Muscle of leg (tissue), 11 donors: ENCODE measurements around the gene ACRV1. TPM values are rescaled to one million over a fixed set of nuclear protein-coding genes. Genes with fewer than 3 reads are reported as not detected.

Source experiments
- DNase-seq: peaks from one replicate; pipeline ENCODE4 v3.0.0; 2013
- H3K27ac ChIP-seq: one replicate; pipeline ENCODE4 v1.5.1; 2013; ENCODE audit warnings: mild to moderate bottlenecking, low read length, control low read depth
- H3K27me3 ChIP-seq: one replicate; pipeline ENCODE4 v1.6.1; 2013; ENCODE audit warnings: low read length; ENCODE audit not compliant: control insufficient read depth, insufficient read depth
- H3K36me3 ChIP-seq: one replicate; pipeline ENCODE4 v1.6.1; 2013; ENCODE audit warnings: low read length; ENCODE audit not compliant: control insufficient read depth, insufficient read depth
- H3K4me1 ChIP-seq: one replicate; pipeline ENCODE4 v1.6.1; 2013; ENCODE audit warnings: low read length; ENCODE audit not compliant: control insufficient read depth, insufficient read depth
- H3K4me3 ChIP-seq: one replicate; pipeline ENCODE4 v1.5.1; 2013; ENCODE audit warnings: low read length, control low read depth
- H3K9me3 ChIP-seq: replicated peaks from 2 replicates; pipeline ENCODE4 v1.6.1; 2013; ENCODE audit warnings: low read depth, low read length; ENCODE audit not compliant: control insufficient read depth
- WGBS: methylation state at CpG from one replicate; pipeline ENCODE4 v1.1.5; 2013; ENCODE audit warnings: missing lambda C conversion rate; ENCODE audit not compliant: insufficient coverage; 5-methylcytosine and 5-hydroxymethylcytosine counted together
- polyA plus RNA-seq, 8 donors: library from polyadenylated mRNA; unstranded; fragments of 120-200 nt; gene quantifications; one replicate each; pipeline versions ENCODE4 v1.2.1 to v1.2.3, GENCODE V29; 2013; ENCODE audit warnings: inconsistent platforms in 1 of 8, low replicate concordance in 1 of 8; ENCODE audit not compliant: insufficient read length in 8 of 8, insufficient read depth in 1 of 8
- total RNA-seq: library from RNA; stranded (reverse); fragments of 120-200 nt; gene quantifications from one replicate; pipeline ENCODE4 v1.2.4, GENCODE V29; 2013

The ACRV1 gene
- total and polyA plus RNA-seq, 9 donors, result 0.26 to 0.78 (median 0.37) TPM; not detected in 1

DNA sequence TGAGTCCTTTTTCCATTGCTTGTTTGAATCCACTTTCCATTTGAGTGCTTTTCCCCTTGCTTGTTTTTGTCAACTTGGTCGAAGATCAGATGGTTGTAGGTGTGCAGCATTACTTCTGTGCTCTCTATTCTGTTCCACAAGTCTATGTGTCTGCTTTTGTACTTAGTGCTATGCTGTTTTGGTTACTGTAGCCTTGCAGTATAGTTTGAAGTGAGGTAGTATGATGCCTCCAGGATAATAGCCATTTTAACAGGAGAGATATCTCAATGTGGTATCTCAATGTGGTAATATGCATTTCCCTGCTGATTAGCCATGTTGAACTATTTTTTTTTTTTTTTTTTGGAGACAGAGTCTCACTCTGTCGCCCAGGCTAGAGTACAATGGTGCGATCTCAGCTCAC is 16.7 kb downstream of the ACRV1 start:
- DNase-seq, result no peak
- Histone ChIP-seq H3K27me3 (no peaks in the 10 kb centered on the region), H3K4me3 (no peak overlapping the region), H3K9me3 (no peaks in the 10 kb centered on the region), H3K4me1 (no peaks in the 10 kb centered on the region), H3K36me3 (no peaks in the 10 kb centered on the region), H3K27ac (no peak overlapping the region)
- WGBS, result no CpG with 5 or more reads among the region's 3 CpGs

- no peak overlapping the region for H3K27ac ChIP-seq
- DNase-seq, result no peak
- no CpG with 5 or more reads among the region's 2 CpGs for WGBS
Measured at GRCh38 chr11:125662689-125663088, 18.0 kb downstream of the ACRV1 start.

GRCh38 chr11:125649465-125650166 is 31.0 kb downstream of the ACRV1 start:
- 60% methylated on average over 1 of the region's 6 CpGs for WGBS
- Histone ChIP-seq H3K9me3 (no peaks in the 10 kb centered on the region), H3K36me3 (peaks cover 12% of the 10 kb centered on the region), H3K27ac (no peak overlapping the region), H3K4me3 (no peak overlapping the region), H3K27me3 (no peaks in the 10 kb centered on the region), H3K4me1 (no peaks in the 10 kb centered on the region)
- no peak for DNase-seq

More at GRCh38 chr11:125662689-125663088, 18.0 kb downstream of the ACRV1 start:
- Histone ChIP-seq H3K4me3 (no peak overlapping the region), H3K36me3 (no peaks in the 10 kb centered on the region), H3K27me3 (no peaks in the 10 kb centered on the region), H3K9me3 (no peaks in the 10 kb centered on the region), H3K4me1 (no peaks in the 10 kb centered on the region)

- Histone ChIP-seq H3K4me1 (no peaks in the 10 kb centered on the region), H3K27me3 (no peaks in the 10 kb centered on the region), H3K9me3 (no peaks in the 10 kb centered on the region), H3K27ac (no peak overlapping the region), H3K36me3 (peaks cover 10% of the 10 kb centered on the region), H3K4me3 (no peak overlapping the region)
- WGBS, result 100% methylated on average over 2 of the region's 3 CpGs
- DNase-seq, result no peak
Measured at GRCh38 chr11:125645871-125646270, 34.8 kb downstream of the ACRV1 start.

- 79% methylated on average over 1 of the region's 1 CpG for WGBS
- H3K4me3 ChIP-seq, result no peak overlapping the region
- DNase-seq, result no peak
- H3K27me3 ChIP-seq, result no peaks in the 10 kb centered on the region
- H3K36me3 ChIP-seq, result peaks cover 12% of the 10 kb centered on the region
- H3K4me1 ChIP-seq, result no peaks in the 10 kb centered on the region
- no peak overlapping the region for H3K27ac ChIP-seq
- no peaks in the 10 kb centered on the region for H3K9me3 ChIP-seq
Measured at GRCh38 chr11:125638315-125638714, 42.3 kb downstream of the ACRV1 start.

DNA sequence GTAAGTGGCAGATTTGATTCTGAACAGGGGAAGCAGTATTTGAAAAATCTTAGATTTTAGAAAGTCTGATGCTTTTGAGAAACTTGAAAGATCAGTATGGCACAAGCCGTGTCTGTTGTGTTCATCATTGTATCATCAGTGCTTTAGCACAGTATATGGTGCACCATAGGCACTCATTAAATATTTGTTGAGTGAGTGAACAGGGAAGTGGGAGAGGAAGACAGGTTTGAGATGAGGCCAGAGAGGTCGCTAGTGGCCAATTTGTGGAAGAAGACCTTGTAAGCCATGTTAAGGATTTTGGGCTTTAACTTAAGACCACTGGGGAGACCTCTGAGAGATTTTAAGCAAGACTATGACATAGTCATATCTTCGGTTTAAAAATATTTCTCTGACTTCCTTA is 42.8 kb downstream of the ACRV1 start:
- Histone ChIP-seq H3K4me3 (no peak overlapping the region), H3K9me3 (no peaks in the 10 kb centered on the region), H3K36me3 (peaks cover 13% of the 10 kb centered on the region), H3K27ac (no peak overlapping the region), H3K27me3 (no peaks in the 10 kb centered on the region), H3K4me1 (no peaks in the 10 kb centered on the region)
- WGBS, result 76% methylated on average over 2 of the region's 3 CpGs
- DNase-seq, result no peak

GRCh38 chr11:125627236-125627910 is 53.3 kb downstream of the ACRV1 start:
- no peaks in the 10 kb centered on the region for H3K27me3 ChIP-seq
- no peak overlapping the region for H3K4me3 ChIP-seq
- no CpG with 5 or more reads among the region's 7 CpGs for WGBS
- no peak overlapping the region for H3K27ac ChIP-seq
- H3K4me1 ChIP-seq, result peaks cover 8% of the 10 kb centered on the region
- H3K9me3 ChIP-seq, result no peaks in the 10 kb centered on the region
- peaks cover 4% of the 10 kb centered on the region for H3K36me3 ChIP-seq
- DNase-seq, result no peak

DNA sequence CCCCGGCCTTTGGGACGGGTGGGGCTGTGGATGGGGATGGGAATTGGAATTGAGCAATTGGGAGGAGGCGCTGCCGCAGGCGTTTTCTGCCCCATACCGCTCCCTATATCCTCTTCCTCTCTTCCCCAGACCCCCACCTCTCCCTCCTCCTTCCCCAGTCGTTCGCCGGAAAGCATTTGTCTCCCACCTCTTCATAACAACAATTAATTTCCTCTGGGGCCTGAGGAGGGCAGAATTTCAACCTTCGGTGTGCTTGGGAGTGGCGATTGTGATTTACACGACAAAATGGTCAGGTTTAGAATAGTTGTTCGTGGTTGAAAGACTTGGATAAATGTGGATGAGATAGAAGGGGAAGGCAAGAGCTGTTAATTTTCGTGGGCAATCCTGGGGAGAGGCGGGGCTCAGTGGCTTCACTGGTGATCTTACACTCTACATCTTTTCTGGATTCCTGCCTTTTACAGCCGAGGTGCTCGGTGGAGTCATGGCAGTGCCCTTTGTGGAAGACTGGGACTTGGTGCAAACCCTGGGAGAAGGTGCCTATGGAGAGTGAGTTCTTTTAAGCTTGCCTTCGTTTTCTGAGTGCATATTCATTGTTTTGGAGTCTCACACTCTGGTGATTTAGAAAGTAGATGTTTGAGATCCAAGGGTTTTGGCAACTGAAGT is 54.2 kb downstream of the ACRV1 start:
- no peaks in the 10 kb centered on the region for H3K9me3 ChIP-seq
- peaks cover 8% of the 10 kb centered on the region for H3K4me1 ChIP-seq
- peak overlapping the region; percentile 99 for H3K27ac ChIP-seq
- peak; percentile 73 for DNase-seq
- 0% methylated on average over 9 of the region's 18 CpGs for WGBS
- H3K27me3 ChIP-seq, result no peaks in the 10 kb centered on the region
- H3K36me3 ChIP-seq, result peaks cover 7% of the 10 kb centered on the region
- H3K4me3 ChIP-seq, result peak overlapping the region; percentile 85

DNA sequence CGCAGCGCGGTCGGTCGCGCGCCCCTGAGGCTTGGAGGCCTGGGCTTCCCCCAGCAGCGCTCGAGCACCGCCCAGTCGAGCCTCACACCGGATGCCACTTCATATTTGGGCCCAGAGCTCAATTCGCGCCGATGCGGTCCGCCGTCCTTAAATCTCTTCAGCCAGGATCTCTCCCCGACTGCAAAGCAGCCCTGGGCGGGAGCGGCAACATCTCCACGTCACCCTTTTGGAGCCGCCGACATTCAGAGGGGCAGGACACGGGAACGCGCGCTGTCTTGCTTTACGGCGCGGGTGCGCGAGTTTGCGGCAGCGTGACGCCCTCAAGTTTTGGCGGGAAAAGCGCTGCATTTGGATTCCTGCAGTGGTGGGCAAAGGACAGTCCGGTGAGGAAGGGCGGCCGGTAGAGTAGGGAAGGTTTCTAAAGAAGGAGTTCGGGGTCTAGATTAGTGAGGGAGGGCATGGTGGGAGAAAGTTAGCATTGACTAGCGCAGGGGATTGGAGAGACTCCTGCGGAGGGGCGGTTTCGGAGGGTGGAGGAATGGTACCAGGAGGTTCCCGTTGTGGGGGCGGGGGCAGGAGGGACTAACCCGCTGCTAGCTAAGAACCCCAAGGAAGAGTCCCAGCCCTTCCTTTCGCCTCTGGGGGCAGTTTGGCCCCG is 54.9 kb downstream of the ACRV1 start:
- H3K36me3 ChIP-seq, result peaks cover 11% of the 10 kb centered on the region
- no peaks in the 10 kb centered on the region for H3K27me3 ChIP-seq
- peaks cover 8% of the 10 kb centered on the region for H3K4me1 ChIP-seq
- no peaks in the 10 kb centered on the region for H3K9me3 ChIP-seq
- peak overlapping the region; percentile 99 for H3K27ac ChIP-seq
- peak; percentile 96 for DNase-seq
- WGBS, result under 1% methylated on average over 44 of the region's 51 CpGs
- H3K4me3 ChIP-seq, result peak overlapping the region; percentile 85

GRCh38 chr11:125625225-125625629 is 55.4 kb downstream of the ACRV1 start:
- peaks cover 8% of the 10 kb centered on the region for H3K4me1 ChIP-seq
- peak overlapping the region; percentile 85 for H3K4me3 ChIP-seq
- WGBS, result 1% methylated on average over 20 of the region's 20 CpGs
- no peaks in the 10 kb centered on the region for H3K9me3 ChIP-seq
- peaks cover 14% of the 10 kb centered on the region for H3K36me3 ChIP-seq
- DNase-seq, result no peak
- no peaks in the 10 kb centered on the region for H3K27me3 ChIP-seq
- H3K27ac ChIP-seq, result peak overlapping the region; percentile 99
